Measurements from ENCODE around the gene GATA5.

The GATA5 gene, protein sequence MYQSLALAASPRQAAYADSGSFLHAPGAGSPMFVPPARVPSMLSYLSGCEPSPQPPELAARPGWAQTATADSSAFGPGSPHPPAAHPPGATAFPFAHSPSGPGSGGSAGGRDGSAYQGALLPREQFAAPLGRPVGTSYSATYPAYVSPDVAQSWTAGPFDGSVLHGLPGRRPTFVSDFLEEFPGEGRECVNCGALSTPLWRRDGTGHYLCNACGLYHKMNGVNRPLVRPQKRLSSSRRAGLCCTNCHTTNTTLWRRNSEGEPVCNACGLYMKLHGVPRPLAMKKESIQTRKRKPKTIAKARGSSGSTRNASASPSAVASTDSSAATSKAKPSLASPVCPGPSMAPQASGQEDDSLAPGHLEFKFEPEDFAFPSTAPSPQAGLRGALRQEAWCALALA

GRCh38 chr20:62475772-62476055, at the start of gene GATA5:
Gene GATA5 (minus strand): TSS chr20:62475995. CDS start chr20:62475521, 474 bp downstream.
- no peak for DNase-seq

DNA sequence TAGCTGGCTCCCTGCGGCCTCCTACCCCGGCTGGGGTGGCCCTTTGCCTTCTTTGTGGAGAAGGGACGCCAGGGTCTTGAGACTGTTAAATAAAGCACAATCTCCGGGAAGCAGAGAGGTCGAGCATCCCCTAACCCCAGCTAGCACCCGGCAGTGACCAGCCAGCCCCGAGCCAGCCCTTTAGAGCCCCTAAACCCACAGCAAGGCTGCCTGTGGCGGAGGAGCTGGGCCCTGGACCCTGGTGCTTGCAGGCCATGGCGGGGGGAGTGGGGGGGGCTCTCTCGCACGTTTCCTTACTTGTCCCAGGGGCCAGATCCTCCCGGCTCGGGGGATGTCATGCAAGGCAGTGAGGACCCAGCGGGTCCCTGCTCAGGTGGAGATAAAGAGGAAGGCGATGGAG, 49.2 kb upstream of the GATA5 start:
- no peak for DNase-seq

DNA sequence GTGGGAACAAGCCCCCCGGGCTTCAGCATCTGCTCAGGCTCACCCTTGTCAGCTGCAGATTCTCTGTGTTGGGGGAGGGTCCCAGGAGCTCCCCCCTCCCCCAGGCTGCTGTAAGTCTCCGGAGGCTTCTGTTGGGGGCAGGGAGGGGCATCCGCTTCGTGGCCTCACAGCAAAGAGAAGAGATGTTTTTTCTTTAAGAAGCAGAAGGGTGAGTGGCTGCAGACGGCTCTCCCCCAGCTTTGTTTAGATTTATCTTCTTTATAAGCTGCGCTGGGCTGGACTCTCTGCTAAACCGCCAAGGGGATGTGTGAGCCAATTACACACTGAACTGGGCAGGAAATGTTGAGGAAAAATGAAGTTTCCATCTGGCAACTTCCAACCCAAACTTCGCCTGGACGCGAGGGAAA, 48.7 kb upstream of the GATA5 start:
- no peak for DNase-seq

GRCh38 chr20:62523473-62524203, 47.8 kb upstream of the GATA5 start:
- no peak for DNase-seq

DNA sequence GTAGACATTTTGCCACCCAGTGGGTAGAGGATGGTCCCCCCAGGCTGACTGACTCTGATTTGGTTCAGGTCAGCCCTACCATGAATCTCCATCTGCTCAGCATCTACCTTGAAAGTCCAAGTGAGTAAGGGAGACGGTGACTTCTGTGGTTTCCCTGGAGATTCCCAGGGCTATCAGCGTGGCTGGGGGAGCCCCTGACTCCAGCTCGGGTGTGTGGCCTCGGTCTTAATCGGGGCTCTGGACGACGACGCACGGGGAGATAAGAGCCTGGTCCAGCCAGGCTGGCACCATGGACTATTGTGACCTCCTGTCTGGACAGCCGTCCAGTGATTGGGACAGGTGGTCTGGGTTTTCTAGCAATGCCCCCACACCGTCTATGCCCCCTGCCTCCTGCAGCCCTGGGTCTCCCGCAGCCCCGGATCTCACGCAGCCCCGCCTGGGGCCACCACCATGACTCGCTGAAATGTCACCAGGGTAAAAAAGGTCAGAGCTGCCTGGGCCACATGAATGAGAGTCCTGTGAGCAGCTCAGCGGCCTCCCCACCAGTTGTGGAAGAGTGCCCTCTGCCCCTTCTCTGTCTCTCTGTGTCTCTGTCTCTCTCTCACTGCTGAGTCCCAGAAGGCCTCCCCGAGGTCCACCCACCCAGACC, 47.1 kb upstream of the GATA5 start:
- DNase-seq, result no peak

- DNase-seq, result no peak
Observed at GRCh38 chr20:62519826-62520225, 44.0 kb upstream of the GATA5 start.

DNA sequence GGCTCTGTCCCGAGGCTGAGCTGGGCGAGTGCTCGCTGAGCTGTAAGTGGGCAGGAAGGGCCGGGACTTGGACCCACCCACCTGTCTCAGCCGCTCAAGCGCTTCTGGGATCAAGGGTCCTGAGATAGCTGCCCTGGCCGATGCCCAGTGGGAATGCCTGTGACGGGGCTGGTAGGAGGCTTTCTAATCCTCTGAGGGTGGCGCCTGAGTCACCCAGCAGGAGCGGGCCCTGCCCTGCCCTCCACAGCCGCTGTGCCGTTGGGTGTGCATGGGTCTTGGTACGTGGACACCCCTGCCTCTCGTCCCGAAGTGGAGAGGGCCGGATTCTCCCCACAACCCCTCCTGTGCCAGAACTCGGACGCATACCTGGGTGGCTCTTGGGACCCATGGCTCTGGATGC, 43.1 kb upstream of the GATA5 start:
- no peak for DNase-seq

DNA sequence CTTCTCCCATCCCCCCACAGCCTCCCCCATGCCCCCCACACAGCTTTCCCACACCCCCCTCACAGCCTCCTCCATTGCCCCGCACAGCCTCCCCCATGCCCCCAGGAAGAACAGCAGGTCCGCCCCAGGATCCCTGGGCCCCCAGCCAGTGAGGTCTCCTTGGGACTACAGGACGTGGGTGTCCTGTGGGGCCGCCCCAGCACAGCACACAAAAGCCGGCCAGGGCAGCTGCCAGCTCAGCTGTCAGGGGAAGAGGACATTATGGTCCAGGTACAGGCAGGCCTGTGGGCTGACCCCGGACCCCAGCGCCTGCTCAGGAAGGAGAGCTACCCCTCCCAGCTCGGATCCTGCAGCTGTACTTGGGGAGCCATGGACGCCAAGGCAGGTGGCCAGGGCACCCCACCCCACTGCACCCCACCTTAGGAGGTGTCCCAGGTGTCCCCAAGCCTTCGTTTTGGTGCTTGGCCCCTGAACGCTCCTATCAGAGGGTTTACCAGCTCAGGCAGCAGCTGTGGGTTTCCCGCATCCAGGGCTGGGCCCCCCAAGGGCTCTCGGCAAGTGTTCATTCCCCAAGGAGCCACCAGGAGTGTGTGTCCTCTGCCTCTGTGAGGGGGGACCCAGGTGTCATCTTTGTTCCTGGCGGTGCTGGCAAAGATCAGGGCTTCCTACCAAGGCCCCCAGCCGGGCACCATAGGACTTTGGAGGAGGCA, 42.3 kb upstream of the GATA5 start:
- DNase-seq, result no peak

- DNase-seq, result no peak
Observed at GRCh38 chr20:62517168-62517567, 41.4 kb upstream of the GATA5 start.

GRCh38 chr20:62516338-62516737, 40.5 kb upstream of the GATA5 start:
- no peak for DNase-seq

DNA sequence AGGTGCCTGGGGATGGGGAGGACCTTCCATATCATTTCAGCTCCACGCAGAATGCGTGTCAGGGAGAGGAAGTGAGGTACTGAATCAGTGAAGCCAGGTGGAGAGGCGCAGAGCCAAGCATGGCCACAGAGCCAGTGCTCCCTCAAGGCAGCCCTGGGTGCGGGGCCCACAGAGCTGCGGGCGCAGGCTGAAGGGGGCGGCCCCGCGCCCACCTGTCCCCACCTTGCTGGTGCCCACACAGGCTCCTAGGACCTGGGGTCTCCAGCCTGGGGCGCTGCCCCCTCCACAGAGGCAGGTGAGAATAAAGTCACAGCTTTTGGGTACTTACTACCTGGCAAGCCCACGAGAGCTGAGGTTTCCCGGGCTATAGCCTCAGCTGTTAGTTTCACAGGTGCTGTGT, 40.0 kb upstream of the GATA5 start:
- DNase-seq, result no peak

DNA sequence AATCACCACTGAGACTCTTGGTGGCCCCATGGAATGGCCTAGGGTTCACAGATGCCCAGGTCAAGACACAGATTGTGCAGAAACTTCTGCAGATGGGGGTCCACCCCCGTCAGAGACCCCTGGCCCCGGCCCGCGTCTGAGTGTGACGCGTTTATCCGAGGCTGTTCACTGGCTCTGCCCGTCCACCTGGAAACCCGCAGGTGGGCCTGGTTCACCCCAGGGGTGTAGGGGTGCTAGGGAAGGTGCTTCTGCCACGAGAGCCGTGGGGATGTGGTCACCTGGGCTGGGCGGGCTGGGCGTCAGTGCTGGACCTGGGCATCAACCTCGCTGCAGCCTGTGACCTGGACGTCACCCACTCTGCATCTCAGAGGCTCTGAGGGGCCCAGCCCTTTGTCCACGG, 39.5 kb upstream of the GATA5 start:
- DNase-seq, result no peak

DNA sequence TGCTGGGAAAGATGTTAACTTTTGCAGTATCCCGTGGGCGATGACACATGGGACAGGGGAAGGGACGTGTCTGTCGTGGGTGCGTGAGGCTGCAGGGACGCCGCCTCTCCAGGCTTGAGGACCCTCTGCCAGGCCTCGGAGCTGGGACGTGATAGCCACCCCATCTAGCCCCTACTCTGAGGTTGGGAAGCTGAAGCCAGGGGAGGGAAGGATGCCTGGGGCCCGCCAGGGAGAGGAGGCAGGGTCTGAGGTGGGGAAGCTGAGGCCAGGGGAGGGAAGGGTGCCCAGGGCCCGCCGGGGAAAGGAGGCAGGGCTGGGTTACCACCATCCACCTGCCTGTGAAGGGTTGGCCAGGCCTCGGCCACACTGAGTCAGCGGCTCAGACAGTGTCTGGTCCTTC, 38.2 kb upstream of the GATA5 start:
- DNase-seq, result no peak

DNA sequence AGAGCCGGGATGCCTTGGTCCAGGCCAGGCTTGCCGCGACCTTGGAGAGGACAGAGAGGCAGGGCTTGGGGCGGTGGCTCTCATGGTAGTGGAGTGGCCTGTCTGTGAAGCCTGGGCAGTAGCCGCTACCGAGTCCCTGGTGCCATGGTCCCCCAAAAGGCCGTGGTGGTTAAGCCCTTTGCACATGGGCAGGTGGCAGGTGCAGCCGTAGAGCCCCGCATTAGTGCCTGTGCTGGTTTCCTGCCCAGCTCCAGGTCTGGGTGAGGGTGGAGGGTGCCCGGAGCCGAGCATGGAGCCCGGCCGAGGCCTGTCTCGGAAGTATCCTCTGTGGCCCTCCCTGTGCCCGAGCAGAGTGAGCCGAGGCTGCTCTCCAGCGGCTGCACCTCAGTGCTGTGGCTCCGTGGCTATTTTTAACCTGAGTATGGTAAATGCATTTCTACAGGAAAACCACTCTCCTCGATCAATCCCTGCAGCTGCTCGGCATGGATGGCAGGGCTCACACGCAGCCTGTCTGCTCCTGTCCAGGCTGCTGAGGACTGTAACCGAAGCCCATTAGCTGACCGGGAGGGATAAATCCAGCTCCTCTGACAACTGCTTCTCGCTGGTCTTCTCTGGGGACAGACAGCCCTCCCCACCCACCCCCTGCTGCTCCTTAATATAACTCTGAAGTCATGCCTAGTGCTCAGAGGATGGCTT, 36.3 kb upstream of the GATA5 start:
- DNase-seq, result peak; percentile 23

DNA sequence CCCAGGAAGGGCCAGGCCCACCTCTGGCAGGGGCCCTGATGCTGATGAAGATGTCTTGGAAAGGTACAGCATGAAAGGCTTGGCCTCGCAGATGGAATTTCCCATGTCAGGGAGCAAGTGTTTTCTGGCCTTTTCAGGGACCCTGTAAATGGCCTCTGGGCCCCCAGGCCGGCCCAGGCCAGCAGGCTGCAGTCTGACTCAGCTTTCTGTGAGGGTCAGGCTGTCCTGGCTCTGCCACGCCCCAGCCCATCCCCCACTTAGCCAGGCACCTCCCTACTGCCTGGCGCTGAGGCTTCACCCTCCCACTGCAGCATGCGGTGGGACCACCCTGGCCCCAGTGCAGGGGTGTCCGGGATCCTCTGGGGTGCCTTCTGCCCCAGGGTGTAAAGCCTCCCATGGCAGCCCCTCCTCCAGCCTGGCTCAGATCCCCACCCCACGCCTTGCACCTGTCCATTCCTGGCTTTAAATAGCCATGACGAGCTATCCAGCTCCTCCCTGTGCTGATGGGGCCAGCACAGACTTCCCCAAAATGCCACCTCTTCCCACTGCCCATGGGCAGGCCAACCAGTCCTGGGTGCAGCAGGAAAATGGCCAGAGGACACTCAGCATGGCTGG, 35.6 kb upstream of the GATA5 start:
- no peak for DNase-seq

- no peak for DNase-seq
Observed at GRCh38 chr20:62508641-62509051, 32.9 kb upstream of the GATA5 start.

GRCh38 chr20:62507991-62508640, 32.3 kb upstream of the GATA5 start:
- no peak for DNase-seq

GRCh38 chr20:62507323-62507722, 31.5 kb upstream of the GATA5 start:
- DNase-seq, result no peak

DNA sequence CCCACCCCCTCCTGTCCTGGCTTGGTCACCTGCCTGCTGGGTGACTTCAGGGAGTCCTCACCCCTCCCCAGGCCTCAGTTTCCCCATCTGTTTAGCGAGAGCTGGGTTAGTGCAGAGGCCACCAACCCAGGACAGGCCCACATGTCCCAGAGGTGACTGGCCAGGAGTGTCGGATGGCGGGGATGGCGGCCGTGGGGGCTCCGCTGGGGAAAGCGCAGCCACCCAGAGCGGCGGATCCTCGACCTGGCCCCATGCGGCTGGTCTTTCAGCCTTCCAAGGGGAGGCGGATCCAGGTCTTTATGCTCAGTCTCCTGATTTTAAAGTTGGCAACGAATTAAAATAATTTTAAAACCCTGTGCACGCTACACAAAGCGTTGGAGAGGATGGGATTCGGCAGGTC, 31.0 kb upstream of the GATA5 start:
- no peak for DNase-seq

- DNase-seq, result no peak
Observed at GRCh38 chr20:62506087-62506486, 30.3 kb upstream of the GATA5 start.

DNA sequence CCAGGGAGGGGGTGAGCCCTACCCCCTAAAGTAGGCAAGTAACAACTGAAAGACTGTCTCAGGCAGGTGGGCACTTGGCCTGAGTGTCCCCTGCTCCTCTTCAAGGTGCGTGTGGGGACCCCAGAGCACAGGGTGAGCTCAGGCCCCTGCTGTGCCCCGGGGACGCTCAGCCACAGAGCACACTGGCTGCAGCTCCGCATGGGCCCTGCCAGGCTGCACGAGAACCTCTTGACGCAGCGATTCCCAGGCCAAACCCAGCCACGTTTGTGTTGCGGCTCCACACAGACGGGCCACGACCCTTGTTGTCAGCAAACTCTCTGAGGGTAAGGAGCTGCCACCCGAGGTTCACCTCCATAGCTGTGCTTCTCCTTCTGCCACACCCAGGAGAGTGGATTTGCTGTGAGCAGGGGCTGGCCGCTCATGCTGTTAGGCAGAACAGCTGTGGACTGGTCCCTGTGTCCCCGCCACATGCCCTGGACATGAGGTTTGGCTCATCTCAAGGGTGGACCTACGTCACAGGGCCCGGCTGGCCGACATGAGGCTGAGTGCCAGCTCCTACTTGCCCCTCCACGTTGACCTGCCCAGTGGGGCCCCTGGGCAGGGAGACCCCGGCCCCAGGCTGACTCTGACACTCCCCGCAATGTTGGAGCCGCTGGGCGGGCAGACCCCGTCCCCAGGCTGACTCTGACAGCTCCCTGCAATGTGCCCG, 29.7 kb upstream of the GATA5 start:
- DNase-seq, result no peak
